A549 treated with DMSO at 1 μM for 4 hours (cell line): ENCODE results near the gene DEFB119. TPM values are rescaled to one million over a fixed set of nuclear protein-coding genes. Genes with fewer than 3 reads are reported as not detected.

Source experiments
- total RNA-seq: library from RNA; stranded (reverse); fragments of 200-300 nt; extraction: Qiagen RNA extraction; gene quantifications from 5 replicates; pipeline ENCODE4 v1.2.3, GENCODE V29; 2022; ENCODE audit warnings: low read depth

The DEFB119 gene
- total RNA-seq, result not detected in 5 replicates

GRCh38 chr20:31390490-31390889 is at the start of gene DEFB119:
DEFB119 (minus strand) TSS chr20:31390590; CDS start chr20:31390483, 107 bp downstream.

GRCh38 chr20:31406115-31406514 is 15.7 kb upstream of the DEFB119 start, which contains the start of gene DEFB121:
DEFB121 (minus strand) TSS chr20:31406215; CDS start chr20:31406152, 63 bp downstream.

GRCh38 chr20:31368301-31368700 is 22.1 kb downstream of the DEFB119 start, which contains the start of gene DEFB118:
DEFB118 (plus strand) TSS chr20:31368601; CDS start chr20:31368651, 50 bp downstream.

Other genes starting within 250 kb of the DEFB119 start
- gene DEFB115, start 132.9 kb downstream of the DEFB119 start, total RNA-seq, result not detected in 5 replicates
- gene DEFB116, start 82.0 kb downstream of the DEFB119 start, total RNA-seq, result not detected in 5 replicates
- gene DEFB118, start 22.0 kb downstream of the DEFB119 start, total RNA-seq, result not detected in 5 replicates
- gene DEFB121, start 15.6 kb upstream of the DEFB119 start, total RNA-seq, result not detected in 5 replicates
- gene DEFB123, start 50.0 kb upstream of the DEFB119 start, total RNA-seq, result not detected in 5 replicates
- not detected in 5 replicates for gene DEFB124, start 84.5 kb upstream of the DEFB119 start, total RNA-seq
- gene REM1, start 84.7 kb upstream of the DEFB119 start, total RNA-seq, result 0.13 TPM in 2 of 5 replicates, not detected in the others
- gene HM13, start 123.9 kb upstream of the DEFB119 start, total RNA-seq, result 207 to 259 TPM (median 239 TPM) in 5 replicates
- 138 to 265 TPM (median 200 TPM) in 5 replicates for gene ID1, start 214.7 kb upstream of the DEFB119 start, total RNA-seq
- gene COX4I2, start 247.3 kb upstream of the DEFB119 start, total RNA-seq, result not detected in 5 replicates